IMR-90 (cell line): ENCODE results near the gene TNS1. TPM values are rescaled to one million over a fixed set of nuclear protein-coding genes. Genes with fewer than 3 reads are reported as not detected.

Experiments used
- ATAC-seq: fragments of 200-7000 bp; cut with Tn5 transposase; 2 replicates; pipeline ENCODE4 v1.9.1; 2020; ENCODE audit warnings: low read depth, mild to moderate bottlenecking, moderate library complexity
- BruUV-seq: library from RNA; stranded (reverse); fragments of 400-500 nt; replicated peaks from 2 replicates; lab custom pipeline; 2021; lab: Mats Ljungman, UMichigan
- CTCF ChIA-PET: fragments of 300-600 bp; formaldehyde crosslinking; extraction: SDS; loops from one replicate; lab custom pipeline; 2021; ENCODE audit warnings: antibody characterized with exemption; lab: Yijun Ruan, JAX
- POLR2A ChIA-PET: fragments of 300-600 bp; sonication (Branson Sonifier 250); formaldehyde crosslinking; loops from one replicate; lab custom pipeline; 2022; ENCODE audit warnings: antibody characterized with exemption; ENCODE audit not compliant: unreplicated experiment; lab: Charles Lee
- DNase-seq: peaks from one replicate; pipeline ENCODE4 v3.0.0; 2013
- H2AFZ ChIP-seq: replicated peaks from 2 replicates; pipeline ENCODE3; 2013; ENCODE audit warnings: low read length, mild to moderate bottlenecking; ENCODE audit not compliant: poor library complexity
- H2AK5ac ChIP-seq: 2 replicates; pipeline ENCODE4 v1.6.1; 2013; ENCODE audit warnings: low read depth, low read length, inconsistent platforms
- H2AK9ac ChIP-seq: replicated peaks from 2 replicates; pipeline ENCODE3; 2013; ENCODE audit warnings: mild to moderate bottlenecking, low read depth, low read length, moderate library complexity; ENCODE audit not compliant: poor library complexity
- H2BK120ac ChIP-seq: 2 replicates; pipeline ENCODE4 v1.6.1; 2013; ENCODE audit warnings: low read depth, low read length, inconsistent platforms
- H2BK15ac ChIP-seq: 3 replicates; pipeline ENCODE4 v1.6.1; 2013; ENCODE audit warnings: low read depth, low read length, inconsistent platforms
- H2BK20ac ChIP-seq: 2 replicates; pipeline ENCODE4 v1.6.1; 2013; ENCODE audit warnings: low read depth, mild to moderate bottlenecking, inconsistent platforms, low read length, moderate library complexity
- H2BK5ac ChIP-seq: 2 replicates; pipeline ENCODE4 v1.6.1; 2013; ENCODE audit warnings: mild to moderate bottlenecking, low read depth, low read length, inconsistent platforms; ENCODE audit not compliant: poor library complexity, severe bottlenecking
- H3K14ac ChIP-seq: replicated peaks from 2 replicates; pipeline ENCODE4 v1.6.1; 2013; ENCODE audit warnings: low read depth, low read length, inconsistent platforms
- H3K18ac ChIP-seq: 2 replicates; pipeline ENCODE4 v1.6.1; 2013; ENCODE audit warnings: low read depth, low read length, control low read depth
- H3K23ac ChIP-seq: 2 replicates; pipeline ENCODE4 v1.6.1; 2013; ENCODE audit warnings: low read depth, low read length, inconsistent platforms
- H3K27ac ChIP-seq: 2 replicates; pipeline ENCODE4 v1.5.1; 2013; ENCODE audit warnings: mild to moderate bottlenecking, control low read depth, low read length; ENCODE audit not compliant: insufficient read depth
- H3K27me3 ChIP-seq: 2 replicates; pipeline ENCODE4 v1.6.1; 2013; ENCODE audit warnings: low read length; ENCODE audit not compliant: control insufficient read depth, insufficient read depth
- H3K36me3 ChIP-seq: 2 replicates; pipeline ENCODE4 v1.6.1; 2013; ENCODE audit warnings: low read length, mixed read lengths; ENCODE audit not compliant: control insufficient read depth, insufficient read depth
- H3K4ac ChIP-seq: 2 replicates; pipeline ENCODE4 v1.6.1; 2013; ENCODE audit warnings: low read depth, low read length, inconsistent platforms
- H3K4me1 ChIP-seq: 2 replicates; pipeline ENCODE4 v1.6.1; 2013; ENCODE audit warnings: low read length, mixed read lengths; ENCODE audit not compliant: control insufficient read depth, insufficient read depth
- H3K4me2 ChIP-seq: 2 replicates; pipeline ENCODE4 v1.6.1; 2013; ENCODE audit warnings: low read depth, mild to moderate bottlenecking, control low read depth, low read length, moderate library complexity
- H3K4me3 ChIP-seq: 2 replicates; pipeline ENCODE4 v1.5.1; 2013; ENCODE audit warnings: low read depth, mild to moderate bottlenecking, control low read depth, low read length, moderate library complexity; ENCODE audit not compliant: insufficient read depth
- H3K56ac ChIP-seq: 2 replicates; pipeline ENCODE4 v1.6.1; 2013; ENCODE audit warnings: low read length, inconsistent platforms; ENCODE audit not compliant: insufficient read depth; ENCODE audit errors: extremely low read depth
- H3K79me1 ChIP-seq, 2 experiments: 2 replicates each; pipeline ENCODE4 v1.6.1; 2013; ENCODE audit warnings: low read length in 2 of 2, inconsistent platforms in 1 of 2, low read depth in 1 of 2
- H3K9ac ChIP-seq: 2 replicates; pipeline ENCODE4 v1.6.1; 2013; ENCODE audit warnings: low read depth, low read length, control low read depth
- H3K9me1 ChIP-seq: 2 replicates; pipeline ENCODE4 v1.6.1; 2013; ENCODE audit warnings: low read length, inconsistent platforms; ENCODE audit not compliant: insufficient read depth
- H3K9me3 ChIP-seq: 2 replicates; pipeline ENCODE4 v1.6.1; 2013; ENCODE audit warnings: low read length; ENCODE audit not compliant: control insufficient read depth, insufficient read depth
- H4K20me1 ChIP-seq: 2 replicates; pipeline ENCODE4 v1.6.1; 2013; ENCODE audit warnings: low read length, inconsistent platforms; ENCODE audit not compliant: insufficient read depth
- H4K5ac ChIP-seq: 2 replicates; pipeline ENCODE4 v1.6.1; 2013; ENCODE audit warnings: mild to moderate bottlenecking, low read depth, low read length, control low read depth
- H4K8ac ChIP-seq, 2 experiments: 2 replicates each; pipeline ENCODE4 v1.6.1; 2013; ENCODE audit warnings: low read depth in 2 of 2, low read length in 2 of 2, control low read depth in 1 of 2, inconsistent platforms in 1 of 2
- H4K91ac ChIP-seq: 2 replicates; pipeline ENCODE4 v1.6.1; 2013; ENCODE audit warnings: low read depth, low read length, inconsistent platforms; ENCODE audit not compliant: insufficient read depth
- CEBPB ChIP-seq: IDR thresholded peaks from 2 replicates; pipeline ENCODE4 v1.6.1; 2012; ENCODE audit warnings: low read depth, low read length, improper control_type of control experiment
- MAFK ChIP-seq: IDR thresholded peaks from 2 replicates; pipeline ENCODE4 v1.6.1; 2012; ENCODE audit warnings: low read depth, low read length, improper control_type of control experiment
- WGBS, 2 experiments: methylation state at CpG; one replicate each; pipeline versions ENCODE4 v1.1.5 to v1.1.7; 2013; ENCODE audit warnings: missing lambda C conversion rate in 2 of 2; ENCODE audit not compliant: insufficient read length in 1 of 2; ENCODE audit errors: extremely low coverage in 2 of 2; 5-methylcytosine and 5-hydroxymethylcytosine counted together
- dilution Hi-C: fragments of 300-500 bp; cut with HindIII; formaldehyde crosslinking; loops from one replicate; pipeline ENCODE4 v1.14.3; 2018; ENCODE audit warnings: low sequenced_read_pairs; ENCODE audit not compliant: unreplicated experiment
- in situ Hi-C: fragments of 300-500 bp; cut with MboI; formaldehyde crosslinking; loops from 3 replicates; pipeline ENCODE4 v1.14.3; 2019; ENCODE audit warnings: low sequenced_read_pairs, inconsistent platforms, mixed read lengths
- intact Hi-C: fragments of 100-400 bp; cut with micrococcal nuclease; formaldehyde crosslinking; loops from 2 replicates; pipeline ENCODE4 v1.10.0; 2022
- polyA plus RNA-seq, 3 experiments: library from polyadenylated mRNA; depleted of rRNA; stranded (reverse); fragments of >200 nt; gene quantifications; 2 replicates each; pipeline ENCODE4 v1.2.3, GENCODE V29; 2012; ENCODE audit warnings: low replicate concordance in 1 of 3
- total RNA-seq: library from RNA; depleted of rRNA; stranded (reverse); fragments of >200 nt; gene quantifications from 2 replicates; pipeline ENCODE4 v1.2.3, GENCODE V29; 2012

The TNS1 gene
- total and polyA plus RNA-seq, 2 of the 4 experiments (the other 2 are of a cell fraction), result 41.1 to 45.2 TPM

DNA sequence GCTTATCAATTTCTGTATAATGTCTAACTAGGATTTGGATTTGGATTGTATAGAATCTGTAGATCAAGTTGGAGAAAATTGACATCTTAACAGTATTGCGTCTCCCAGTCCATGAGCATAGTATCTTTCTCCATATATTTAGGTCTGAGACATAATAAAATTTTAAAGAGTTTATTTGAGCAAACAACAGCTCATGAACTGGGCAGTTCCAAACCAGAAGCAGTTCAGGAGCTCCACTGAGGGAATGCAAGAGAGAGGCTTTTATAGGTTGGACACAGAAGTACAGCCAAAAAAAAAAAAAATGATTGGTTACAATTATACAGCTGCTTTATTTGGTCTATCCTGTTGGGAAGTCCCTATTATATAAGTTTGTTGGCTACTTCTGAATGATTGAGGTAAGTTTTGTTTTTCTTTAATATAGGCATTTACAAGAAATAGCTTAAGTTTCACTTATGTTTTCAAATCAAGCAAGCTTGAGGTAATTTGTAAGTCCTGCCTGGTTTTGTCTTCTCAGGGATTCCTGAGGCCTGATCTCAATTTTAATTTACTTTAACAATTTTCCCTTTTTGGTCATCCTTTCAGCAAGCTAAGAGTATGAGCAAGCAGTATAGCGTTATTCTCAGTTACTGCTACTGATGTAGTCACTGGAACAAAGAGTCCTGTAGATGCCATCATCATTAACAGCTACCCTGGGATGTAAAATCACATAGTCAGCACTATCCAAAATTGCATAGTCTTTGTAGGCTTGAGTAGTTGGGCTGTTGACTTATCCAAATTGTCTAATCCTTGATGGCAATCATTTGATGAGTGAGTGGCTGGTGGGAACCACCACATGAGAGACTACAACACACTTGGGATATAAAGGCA is 38.7 kb upstream of the TNS1 start:
- Histone ChIP-seq H3K4me1 (no peaks in the 10 kb centered on the region), H2BK20ac (no peak overlapping the region), H3K9me1 (0 out of 2 replicates have a peak, but pooled peaks cover 8% of the 10 kb centered on the region), H3K56ac (no peak overlapping the region), H4K8ac (no peak overlapping the region), H3K27ac (no peak overlapping the region), H3K4me3 (no peak overlapping the region), H3K18ac (no peak overlapping the region), H2AFZ (no peak overlapping the region), H4K5ac (no peak overlapping the region), H4K91ac (no peak overlapping the region), H3K9me3 (peaks cover 10% of the 10 kb centered on the region; the same call in 1 of the 2 replicates), H3K4me2 (no peak overlapping the region), H4K20me1 (0 out of 2 replicates have a peak, but pooled peaks cover 3% of the 10 kb centered on the region), H2BK120ac (no peak overlapping the region), H3K79me1 (no peaks in the 10 kb centered on the region), H3K36me3 (no peaks in the 10 kb centered on the region), H2BK15ac (no peak overlapping the region), H3K4ac (no peak overlapping the region), H2BK5ac (no peak overlapping the region), H3K27me3 (peaks cover 49% of the 10 kb centered on the region), H3K9ac (no peak overlapping the region), H2AK9ac (no peak overlapping the region), H3K23ac (no peak overlapping the region), H3K14ac (no peak overlapping the region), H2AK5ac (no peak overlapping the region)
- intact Hi-C loops (no loop called here), in situ Hi-C loops (no loop called here), dilution Hi-C loops (no loop called here)
- BruUV-seq, result no TSS peak
- TF ChIP-seq MAFK, result peak; percentile 90
- no peak for TF ChIP-seq CEBPB
- no CpG with 5 or more reads among the region's 2 CpGs for WGBS, 2 experiments
- no peak for DNase-seq
- ChIA-PET POLR2A (interaction anchor here (0.6 kb wide), 1 partner anchor 11 kb away, joined by 4 read pairs; no protein-coding TSS in a partner anchor), CTCF (interaction anchor here (1.3 to 1.4 kb wide), 3 partner anchors 27 to 256 kb away, joined by 3 to 10 read pairs (median 4); partner anchors contain the start of gene RUFY4)
- ATAC-seq, result no peak
